Cortex of kidney (tissue), 1 donor: ENCODE measurements around the gene LYPD4.

ENCODE experiments used
- DNase-seq: peaks from one replicate; lab custom pipeline; 2025; lab: John Stamatoyannopoulos, UW

The LYPD4 gene

GRCh38 chr19:41850381-41850780 is 5.9 kb upstream of the LYPD4 start:
- DNase-seq, result no peak

GRCh38 chr19:41849067-41849466 is 4.6 kb upstream of the LYPD4 start:
- DNase-seq, result no peak

- DNase-seq, result no peak
Observed at GRCh38 chr19:41848666-41849065, 4.2 kb upstream of the LYPD4 start.

- no peak for DNase-seq
Observed at GRCh38 chr19:41847351-41848105, 3.0 kb upstream of the LYPD4 start.

DNA sequence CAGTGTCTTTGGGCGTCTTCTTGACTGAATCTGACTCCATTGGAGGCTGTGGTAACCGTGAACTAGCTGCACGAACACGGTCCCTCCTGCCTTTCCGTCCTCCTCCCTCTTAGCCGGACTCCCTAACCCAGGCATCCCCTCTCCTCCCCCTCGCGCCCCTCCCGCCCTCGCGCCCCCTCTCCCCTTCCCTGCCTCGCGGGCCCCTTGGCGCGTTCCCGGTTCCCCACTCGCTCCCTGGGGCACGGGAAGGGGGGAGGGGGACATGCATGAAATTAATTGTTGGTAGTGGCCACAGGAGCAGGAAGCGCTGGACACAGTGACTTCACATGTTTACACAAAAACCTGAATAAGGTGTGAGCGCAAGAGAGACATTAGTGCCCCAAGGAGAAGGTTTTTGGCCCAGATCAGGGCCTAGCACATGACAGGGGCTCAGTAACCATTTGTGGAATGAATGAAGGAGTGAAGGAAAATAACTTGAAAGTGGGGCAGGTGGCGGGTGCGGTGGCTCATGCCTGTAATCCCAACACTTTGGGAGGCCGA is 638 bp upstream of the LYPD4 start:
- no peak for DNase-seq

GRCh38 chr19:41845001-41845050 is 343 bp upstream of the LYPD4 start, which contains the start of gene DMRTC2:
DMRTC2 (plus strand) TSS chr19:41845042; CDS start chr19:41847429, 2,387 bp downstream.
- no peak for DNase-seq

- no peak for DNase-seq
Observed at GRCh38 chr19:41843371-41843770, 1.1 kb downstream of the LYPD4 start.

- no peak for DNase-seq
Observed at GRCh38 chr19:41839211-41839610, 5.3 kb downstream of the LYPD4 start.

DNA sequence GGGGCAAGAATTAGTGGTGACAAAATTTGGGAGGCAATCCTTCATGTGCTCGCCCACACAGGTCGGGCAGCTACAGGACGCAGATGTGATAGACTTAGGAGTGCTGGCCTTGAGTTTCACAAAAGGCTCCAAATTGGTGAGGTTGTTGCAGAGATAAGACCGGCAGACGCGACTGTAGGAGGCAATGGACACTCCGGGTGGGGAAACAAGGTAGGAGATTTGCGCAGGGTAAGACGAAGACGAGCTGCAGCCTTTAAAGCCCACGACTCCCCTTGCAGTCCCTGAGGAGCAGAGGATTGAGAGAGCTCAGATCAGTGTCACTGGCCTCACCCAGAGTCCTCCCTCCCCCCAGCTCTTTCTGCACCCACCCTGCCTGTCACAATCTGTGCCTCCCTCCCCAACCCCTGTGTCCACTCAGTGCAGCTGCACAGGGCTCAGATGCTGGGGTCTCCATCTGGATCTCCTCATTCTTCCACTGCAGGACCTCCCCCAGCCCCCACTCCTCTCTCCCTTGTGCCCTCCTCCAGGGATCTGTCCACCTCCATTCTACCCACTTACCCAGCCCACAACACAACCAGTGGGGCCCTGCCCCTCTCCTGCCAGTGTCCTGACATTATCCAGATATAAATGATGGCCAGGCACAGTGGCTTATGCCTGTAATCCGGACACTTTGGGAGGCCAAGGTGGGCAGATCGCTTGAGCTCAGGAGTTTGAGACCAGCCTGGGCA is 6.3 kb downstream of the LYPD4 start:
- no peak for DNase-seq

- DNase-seq, result no peak
Observed at GRCh38 chr19:41821003-41821735, 23.3 kb downstream of the LYPD4 start.

DNA sequence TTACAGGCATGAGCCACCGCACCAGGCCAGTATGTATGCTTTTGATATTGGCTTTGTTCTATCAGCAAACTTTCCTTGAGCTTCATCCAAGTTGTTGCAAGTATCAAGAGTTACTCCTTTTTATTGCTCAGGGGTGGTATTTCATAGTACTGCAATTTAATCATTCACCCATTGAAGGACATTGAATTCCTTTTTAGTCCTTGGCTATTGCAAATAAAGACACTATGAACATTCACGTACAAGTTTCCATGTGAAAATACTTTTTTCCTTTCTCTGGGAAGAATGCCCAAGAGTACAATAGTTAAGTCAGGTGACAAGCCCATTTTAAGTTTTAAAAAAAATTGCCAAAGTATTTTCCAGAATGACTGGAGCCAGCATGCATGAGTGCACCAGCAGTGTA is 27.7 kb downstream of the LYPD4 start:
- no peak for DNase-seq

DNA sequence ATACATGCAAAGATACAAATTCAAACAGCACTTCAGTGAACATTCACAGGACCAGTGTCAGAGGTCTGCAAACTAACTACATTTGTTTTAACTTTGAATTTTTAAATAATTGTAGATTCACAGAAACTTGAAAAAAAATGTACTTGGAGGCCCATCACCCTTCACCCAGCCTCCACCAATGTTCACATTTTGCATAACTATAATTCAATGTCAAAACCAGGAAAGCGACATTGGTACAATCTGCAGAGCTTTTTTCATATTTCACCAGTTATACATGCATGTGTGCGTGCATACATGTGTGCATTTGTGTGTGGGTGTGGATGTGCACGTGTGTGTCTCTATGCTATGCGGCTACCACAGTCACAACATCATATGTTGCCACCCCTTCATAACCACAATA is 29.2 kb downstream of the LYPD4 start:
- DNase-seq, result no peak

DNA sequence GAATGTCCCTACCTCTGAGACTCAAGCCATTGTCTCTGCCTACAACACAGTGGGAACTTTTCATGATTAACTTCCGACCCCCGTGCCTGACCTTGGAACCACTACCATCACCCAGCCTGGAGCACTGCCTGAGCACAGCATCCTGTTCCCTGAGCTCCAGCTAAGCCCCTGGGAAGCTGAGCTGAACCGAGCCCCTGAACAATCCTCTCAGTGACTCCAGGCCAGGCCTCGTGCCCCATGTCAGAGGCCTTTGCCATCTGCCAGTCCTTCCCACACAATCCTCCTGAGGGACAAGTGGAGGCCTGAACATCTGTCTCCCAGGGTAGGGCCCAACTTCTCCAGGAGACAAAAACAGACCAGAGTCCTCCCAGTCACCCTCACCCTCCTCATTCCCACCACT is 30.6 kb downstream of the LYPD4 start:
- no peak for DNase-seq

- DNase-seq, result no peak
Observed at GRCh38 chr19:41811981-41812380, 32.5 kb downstream of the LYPD4 start.

DNA sequence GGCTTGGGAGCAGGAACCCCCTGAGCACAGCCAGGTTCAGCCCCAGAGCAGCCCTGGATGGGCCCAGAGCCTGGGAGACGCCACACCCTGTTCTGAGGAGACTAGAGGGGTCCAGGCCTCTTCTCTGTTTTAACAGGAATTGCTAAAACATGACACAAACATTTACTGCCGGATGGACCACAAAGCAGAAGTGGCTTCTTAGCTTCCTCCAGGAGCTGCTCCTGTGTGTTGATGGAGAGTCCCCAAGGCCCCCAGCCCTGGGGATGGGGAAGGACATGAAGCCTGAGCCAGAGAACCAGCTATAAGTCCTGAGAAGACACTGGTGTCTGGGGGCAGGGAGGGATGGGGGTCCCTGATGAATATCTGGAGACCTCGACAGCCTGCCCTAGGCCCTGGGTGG is 33.4 kb downstream of the LYPD4 start:
- no peak for DNase-seq

DNA sequence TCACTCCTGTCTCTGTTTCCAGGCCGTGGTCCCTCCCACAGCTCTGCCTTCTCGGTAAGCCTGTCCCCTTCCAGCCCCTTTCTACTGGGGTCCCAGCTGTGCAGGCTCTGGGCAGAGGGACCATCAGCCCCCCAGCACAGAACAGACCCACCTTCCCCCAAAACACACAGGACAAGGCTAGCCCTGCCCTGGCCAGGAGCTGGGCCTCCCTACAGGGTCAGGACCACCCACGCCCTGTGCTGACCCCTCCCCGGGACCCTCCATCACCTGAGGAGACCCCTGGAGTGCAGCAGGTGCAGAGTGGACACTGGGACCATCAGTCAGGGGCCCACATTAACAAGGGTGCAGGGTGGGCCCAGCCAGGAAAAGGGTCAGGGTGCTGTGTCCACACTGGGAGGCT is 34.2 kb downstream of the LYPD4 start:
- DNase-seq, result no peak

DNA sequence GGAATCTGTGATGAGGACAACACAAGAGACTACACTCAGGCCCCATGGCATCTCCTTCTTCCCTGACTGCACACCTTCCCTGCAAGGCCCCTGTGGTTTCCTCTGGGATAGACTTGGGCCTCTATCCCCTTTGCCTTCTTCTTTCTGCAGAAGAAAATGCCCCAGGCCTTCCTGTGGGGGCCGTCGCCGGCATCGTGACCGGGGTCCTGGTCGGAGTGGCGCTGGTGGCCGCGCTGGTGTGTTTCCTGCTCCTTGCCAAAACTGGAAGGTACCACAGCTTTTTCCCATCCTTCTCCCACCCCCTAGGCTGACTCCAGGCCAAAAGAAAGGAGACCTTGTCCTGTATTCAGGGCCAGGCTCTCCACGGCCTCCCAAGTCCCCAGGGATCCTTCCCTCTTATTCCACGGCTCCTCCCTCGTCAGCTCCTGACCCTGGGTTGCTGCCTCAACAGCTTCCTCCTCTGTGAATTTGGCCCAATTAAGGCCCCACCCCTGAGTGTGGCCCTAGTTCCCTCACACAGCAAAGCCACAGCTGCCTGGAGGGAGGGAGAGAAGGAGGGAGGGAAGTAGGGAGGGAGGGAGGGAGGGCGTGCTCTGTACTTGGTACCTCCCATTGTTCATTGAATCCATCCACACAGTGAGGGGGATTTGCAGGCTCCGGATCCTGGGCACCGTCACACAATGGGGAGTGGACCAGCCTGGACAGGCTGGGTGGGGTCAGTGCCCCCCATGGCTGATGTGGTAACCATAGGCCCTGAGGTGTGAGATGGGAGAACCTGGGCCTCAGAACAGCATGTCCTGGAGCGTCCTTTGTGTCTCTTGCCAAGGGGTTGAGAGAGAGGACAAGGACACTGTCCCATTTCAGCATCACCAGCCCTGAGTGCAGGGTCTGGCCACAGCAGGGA is 35.6 kb downstream of the LYPD4 start:
- DNase-seq, result no peak

GRCh38 chr19:41807176-41807575 is 37.3 kb downstream of the LYPD4 start:
- no peak for DNase-seq

DNA sequence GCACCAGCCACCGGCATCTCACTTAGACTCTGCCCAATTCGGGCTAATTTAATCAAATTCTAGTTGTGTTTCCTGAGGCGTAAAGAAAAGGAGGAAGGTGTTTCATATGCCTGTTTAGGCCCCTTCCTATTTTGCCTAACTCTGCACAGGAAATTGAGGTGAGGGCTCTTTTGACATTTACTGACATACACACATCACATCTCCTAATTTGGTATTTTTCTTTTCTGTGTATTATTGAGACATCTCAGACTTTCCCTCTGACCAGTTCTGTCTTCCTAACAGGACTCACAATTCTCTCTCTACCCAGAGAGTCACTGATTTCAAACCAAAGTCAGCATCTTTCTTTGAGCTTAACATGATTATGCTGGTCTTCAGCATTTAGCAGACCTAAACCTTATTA is 40.1 kb downstream of the LYPD4 start:
- DNase-seq, result no peak

- no peak for DNase-seq
Observed at GRCh38 chr19:41802770-41803169, 41.7 kb downstream of the LYPD4 start.

DNA sequence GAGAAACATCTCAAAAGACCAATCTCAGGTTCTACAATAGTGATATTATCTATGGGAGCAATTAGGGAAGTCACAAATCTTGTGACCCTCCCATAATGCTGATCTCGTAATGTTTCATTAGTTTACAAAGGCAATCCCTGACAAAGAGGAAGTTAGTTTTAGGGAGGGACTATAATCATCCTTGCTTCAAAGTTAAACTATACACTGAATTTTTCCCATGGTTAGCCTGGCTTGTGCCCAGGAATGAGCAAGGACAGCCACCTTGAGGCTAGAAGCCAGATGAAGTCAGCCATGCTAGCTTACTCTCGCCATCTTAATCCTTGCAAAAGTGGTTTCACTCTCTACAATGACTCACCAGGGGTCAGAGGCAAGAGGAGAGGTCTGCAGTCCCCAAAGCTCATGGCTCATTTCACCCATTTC is 42.7 kb downstream of the LYPD4 start:
- DNase-seq, result no peak

GRCh38 chr19:41801031-41801430 is 43.5 kb downstream of the LYPD4 start:
- no peak for DNase-seq
